SK-N-SH treated with all-trans-retinoic acid at 6 μM for 48 hours (cell line): ENCODE measurements around the gene COG4.

Source experiments
- ATAC-seq: fragments of 200-7000 bp; cut with Tn5 transposase; 3 replicates; pipeline ENCODE4 v1.9.1; 2020; ENCODE audit warnings: mild to moderate bottlenecking, moderate library complexity
- ARNTL ChIP-seq: fragments of 450-650 bp; formaldehyde crosslinking; IDR thresholded peaks from 2 replicates; pipeline ENCODE4 v1.5.0; 2020; ENCODE audit warnings: low read depth, mild to moderate bottlenecking, moderate library complexity, borderline replicate concordance
- BACH2 ChIP-seq: fragments of 250-450 bp; sonication (Bioruptor Pico); IDR thresholded peaks from 2 replicates; pipeline ENCODE4 v1.9.0; 2021; ENCODE audit warnings: mild to moderate bottlenecking, borderline replicate concordance
- CREB5 ChIP-seq: fragments of 250-450 bp; sonication (Bioruptor Pico); IDR thresholded peaks from 2 replicates; pipeline ENCODE4 v1.5.1; 2020; ENCODE audit warnings: low read depth, mild to moderate bottlenecking, moderate library complexity
- CSDC2 ChIP-seq: fragments of 250-450 bp; sonication (Bioruptor Pico); IDR thresholded peaks from 2 replicates; pipeline ENCODE4 v1.5.0; 2020; ENCODE audit warnings: mild to moderate bottlenecking, moderate library complexity
- CSRNP3 ChIP-seq: fragments of 250-450 bp; sonication (Bioruptor Pico); IDR thresholded peaks from 2 replicates; pipeline ENCODE4 v1.5.1; 2021; ENCODE audit warnings: mild to moderate bottlenecking, moderate library complexity
- ESRRG ChIP-seq: fragments of 250-450 bp; sonication (Bioruptor Pico); IDR thresholded peaks from 2 replicates; pipeline ENCODE4 v1.6.1; 2021; ENCODE audit warnings: mild to moderate bottlenecking
- GLIS3 ChIP-seq: fragments of 250-450 bp; sonication (Bioruptor Pico); IDR thresholded peaks from 2 replicates; pipeline ENCODE4 v1.5.0; 2020; ENCODE audit warnings: mild to moderate bottlenecking, moderate library complexity
- ISL1 ChIP-seq: fragments of 250-450 bp; sonication (Bioruptor Pico); IDR thresholded peaks from 2 replicates; pipeline ENCODE4 v2.1.2; 2022; ENCODE audit warnings: mild to moderate bottlenecking, moderate library complexity
- OSR1 ChIP-seq: fragments of 250-450 bp; sonication (Bioruptor Pico); IDR thresholded peaks from 2 replicates; pipeline ENCODE4 v1.8.0; 2022; ENCODE audit warnings: moderate library complexity, mild to moderate bottlenecking, inconsistent platforms
- PATZ1 ChIP-seq: fragments of 250-450 bp; sonication (Bioruptor Pico); IDR thresholded peaks from 2 replicates; pipeline ENCODE4 v1.8.0; 2020; ENCODE audit warnings: mild to moderate bottlenecking, moderate library complexity, borderline replicate concordance
- POU6F1 ChIP-seq: fragments of 250-450 bp; sonication (Bioruptor Pico); IDR thresholded peaks from 2 replicates; pipeline ENCODE4 v1.8.0; 2021; ENCODE audit warnings: low read depth, mild to moderate bottlenecking, moderate library complexity, borderline replicate concordance
- PPARA ChIP-seq: fragments of 250-450 bp; sonication (Bioruptor Pico); IDR thresholded peaks from 2 replicates; pipeline ENCODE4 v1.5.0; 2020; ENCODE audit warnings: mild to moderate bottlenecking, borderline replicate concordance
- RARB ChIP-seq: fragments of 250-450 bp; sonication (Bioruptor Pico); IDR thresholded peaks from 2 replicates; pipeline ENCODE4 v1.8.0; 2021; ENCODE audit warnings: mild to moderate bottlenecking, moderate library complexity
- SNAI2 ChIP-seq: fragments of 250-450 bp; sonication (Bioruptor Pico); IDR thresholded peaks from 2 replicates; pipeline ENCODE4 v1.5.0; 2020; ENCODE audit warnings: mild to moderate bottlenecking, moderate library complexity
- TCF4 ChIP-seq: fragments of 250-450 bp; sonication (Bioruptor Pico); IDR thresholded peaks from 2 replicates; pipeline ENCODE4 v1.8.0; 2021; ENCODE audit warnings: mild to moderate bottlenecking, moderate library complexity, borderline replicate concordance
- TOX ChIP-seq: fragments of 250-450 bp; sonication (Bioruptor Pico); IDR thresholded peaks from 2 replicates; pipeline ENCODE4 v1.8.0; 2021; ENCODE audit warnings: mild to moderate bottlenecking, moderate library complexity, borderline replicate concordance
- TSHZ2 ChIP-seq: fragments of 250-450 bp; sonication (Bioruptor Pico); IDR thresholded peaks from 2 replicates; pipeline ENCODE4 v1.5.0; 2020; ENCODE audit warnings: mild to moderate bottlenecking, moderate library complexity
- ZC3H10 ChIP-seq: fragments of 250-450 bp; sonication (Bioruptor Pico); IDR thresholded peaks from 2 replicates; pipeline ENCODE4 v1.5.1; 2021; ENCODE audit warnings: mild to moderate bottlenecking, moderate library complexity
- ZFP3 ChIP-seq: fragments of 250-450 bp; sonication (Bioruptor Pico); IDR thresholded peaks from 2 replicates; pipeline ENCODE4 v1.5.0; 2020; ENCODE audit warnings: mild to moderate bottlenecking, moderate library complexity
- ZFP30 ChIP-seq: fragments of 450-650 bp; formaldehyde crosslinking; IDR thresholded peaks from 2 replicates; pipeline ENCODE4 v1.5.0; 2022; ENCODE audit warnings: mild to moderate bottlenecking, moderate library complexity
- ZNF565 ChIP-seq: fragments of 450-650 bp; formaldehyde crosslinking; conservative IDR thresholded peaks from 2 replicates; pipeline ENCODE4 v1.5.0; 2020; ENCODE audit warnings: low read depth, mild to moderate bottlenecking, moderate library complexity
- ZNF70 ChIP-seq: fragments of 450-650 bp; formaldehyde crosslinking; IDR thresholded peaks from 2 replicates; pipeline ENCODE4 v1.5.0; 2020; ENCODE audit warnings: mild to moderate bottlenecking, moderate library complexity

COG4 gene

GRCh38 chr16:70478912-70479341 is 44.4 kb downstream of the COG4 start:
- TF ChIP-seq CSDC2 (CRISPR knock-in tag) (no peak), RARB (no peak), ZNF70 (CRISPR knock-in tag) (no peak), ESRRG (CRISPR knock-in tag) (no peak), ZC3H10 (no peak), ISL1 (CRISPR knock-in tag) (no peak), BACH2 (no peak), ZFP3 (CRISPR knock-in tag) (no peak), GLIS3 (no peak), TCF4 (CRISPR knock-in tag) (no peak), TOX (CRISPR knock-in tag) (no peak), SNAI2 (no peak), PATZ1 (no peak)
- TF ChIP-seq, all 23 proteins: peak for 0
- ATAC-seq, result no peak

GRCh38 chr16:70478169-70478568 is 45.2 kb downstream of the COG4 start:
- no peak for TF ChIP-seq CREB5 (CRISPR knock-in tag)
- no peak for TF ChIP-seq RARB
- TF ChIP-seq SNAI2, result no peak
- TF ChIP-seq CSRNP3 (CRISPR knock-in tag), result no peak
- no peak for TF ChIP-seq ZC3H10
- TF ChIP-seq ARNTL, result no peak
- no peak for TF ChIP-seq PPARA
- no peak for ATAC-seq

- ATAC-seq, result peak; percentile 85
- TF ChIP-seq ZC3H10 (no peak), ZFP3 (CRISPR knock-in tag) (no peak), BACH2 (no peak)
These were observed 46.9 kb downstream of the COG4 start for GRCh38 chr16:70476272-70477020.

GRCh38 chr16:70475054-70475871 is 48.1 kb downstream of the COG4 start:
- no peak for ATAC-seq
- TF ChIP-seq ARNTL (no peak), TCF4 (CRISPR knock-in tag) (no peak), ZFP30 (CRISPR knock-in tag) (no peak), CREB5 (CRISPR knock-in tag) (no peak), RARB (no peak), ESRRG (CRISPR knock-in tag) (no peak), ZNF565 (CRISPR knock-in tag) (no peak), ZFP3 (CRISPR knock-in tag) (no peak), ZNF70 (CRISPR knock-in tag) (no peak), ISL1 (CRISPR knock-in tag) (no peak), POU6F1 (no peak), PATZ1 (no peak), TSHZ2 (no peak), PPARA (no peak), BACH2 (no peak), OSR1 (CRISPR knock-in tag) (no peak), TOX (CRISPR knock-in tag) (no peak)
